Activated CD4-positive, alpha-beta T cell treated with anti-CD3 and anti-CD28 coated beads for 4 hours (primary cell): Measurements from ENCODE around the gene GPAT3.

ENCODE experiments used
- DNase-seq, 2 donors: peaks; one replicate each; pipeline ENCODE4 v3.0.0-alpha.2; 2020

Gene GPAT3

GRCh38 chr4:83646538-83647239, 110.8 kb downstream of the GPAT3 start:
- DNase-seq, result no peak

GRCh38 chr4:83651846-83652245, 115.9 kb downstream of the GPAT3 start:
- no peak for DNase-seq
